T-helper 17 cell (primary cell): ENCODE results near the gene FIGNL2. TPM values are rescaled to one million over a fixed set of nuclear protein-coding genes. Genes with fewer than 3 reads are reported as not detected.

Experiments used
- ATAC-seq: fragments of 150-1000 bp; cut with Tn5 transposase; 2 replicates; pipeline ENCODE4 v1.10.0; 2021; ENCODE audit warnings: mild to moderate bottlenecking, moderate library complexity
- DNase-seq, 3 donors: peaks; one replicate each; pipeline versions ENCODE4 v3.0.0 to v3.0.0-alpha.2; 2020 to 2021
- H3K9me3 ChIP-seq: one replicate; pipeline ENCODE4 v1.7.0; 2013; ENCODE audit warnings: low read length, mild to moderate bottlenecking; ENCODE audit not compliant: control insufficient read depth, poor library complexity, severe bottlenecking
- H3K27ac Mint-ChIP-seq: one replicate; pipeline ENCODE4 v1.8.0; 2022; ENCODE audit warnings: mild to moderate bottlenecking, moderate library complexity, mixed read lengths
- H3K27me3 Mint-ChIP-seq: one replicate; pipeline ENCODE4 v1.8.0; 2022; ENCODE audit warnings: mixed read lengths
- H3K36me3 Mint-ChIP-seq: one replicate; pipeline ENCODE4 v1.8.0; 2022; ENCODE audit warnings: low read depth, mixed read lengths
- H3K4me1 Mint-ChIP-seq: one replicate; pipeline ENCODE4 v1.8.0; 2022; ENCODE audit warnings: mild to moderate bottlenecking, mixed read lengths
- H3K4me3 Mint-ChIP-seq: one replicate; pipeline ENCODE4 v1.8.0; 2022; ENCODE audit warnings: mild to moderate bottlenecking, moderate library complexity, mixed read lengths
- total RNA-seq, 4 donors: library from RNA in 2 of 4; stranded (reverse) in 2 of 4; gene quantifications; one replicate each; pipeline ENCODE4 v1.2.3 and lab custom pipeline; 2022 to 2026

The FIGNL2 gene
- total RNA-seq, 2 donors from 2014 or later = 0.42 to 0.76 TPM

DNA sequence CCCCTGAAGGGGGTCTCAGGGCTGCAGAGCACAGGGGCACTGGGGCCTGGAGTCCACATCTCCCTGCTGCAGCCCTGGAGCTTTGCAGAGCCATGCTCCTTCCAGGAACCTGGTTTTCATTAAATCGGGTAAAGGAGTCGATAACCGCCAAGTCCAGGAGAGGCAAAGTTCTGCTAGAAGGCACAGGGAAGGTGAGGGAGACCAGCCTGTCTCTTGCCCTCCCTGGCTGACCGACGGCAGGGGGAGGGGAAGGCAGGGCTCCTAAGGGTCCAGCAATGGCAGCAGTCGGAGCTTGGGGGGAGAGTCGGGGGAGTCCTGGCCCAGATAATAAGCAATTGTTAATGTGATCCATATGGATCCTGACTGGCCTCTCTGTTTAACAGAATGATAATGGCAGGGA is 3.0 kb downstream of the FIGNL2 start:
- no peak for DNase-seq
- no peak overlapping the region for H3K4me3 Mint-ChIP-seq
- no peaks in the 10 kb centered on the region for H3K9me3 ChIP-seq
- H3K4me1 Mint-ChIP-seq = peaks cover 5% of the 10 kb centered on the region
- H3K27ac Mint-ChIP-seq = no peak overlapping the region
- peaks cover 55% of the 10 kb centered on the region for H3K27me3 Mint-ChIP-seq
- ATAC-seq = no peak
- H3K36me3 Mint-ChIP-seq = peaks cover 5% of the 10 kb centered on the region

DNA sequence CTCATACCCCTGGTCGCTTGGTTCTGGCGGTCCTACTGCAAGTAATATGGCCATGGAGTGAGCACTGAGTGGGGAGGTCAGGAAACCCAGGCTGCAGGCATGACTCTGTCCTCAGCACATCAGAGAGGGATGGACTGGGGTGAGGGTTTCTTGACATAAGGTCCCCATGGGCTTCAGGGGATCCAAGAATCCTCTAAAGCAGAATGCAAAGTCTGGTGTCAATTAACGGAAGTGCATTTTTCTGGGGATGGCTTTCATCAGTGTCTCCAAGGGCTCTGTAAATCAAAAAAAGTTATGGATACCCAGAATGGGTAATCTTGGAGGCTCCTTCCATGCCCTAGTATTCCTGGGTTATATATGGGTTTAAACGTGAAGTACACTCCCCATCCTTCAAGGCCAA is 3.7 kb downstream of the FIGNL2 start:
- Mint-ChIP-seq H3K27me3 (peaks cover 55% of the 10 kb centered on the region), H3K4me1 (peaks cover 5% of the 10 kb centered on the region), H3K36me3 (peaks cover 5% of the 10 kb centered on the region), H3K27ac (no peak overlapping the region), H3K4me3 (no peak overlapping the region)
- ATAC-seq = no peak
- H3K9me3 ChIP-seq = no peaks in the 10 kb centered on the region
- no peak for DNase-seq

DNA sequence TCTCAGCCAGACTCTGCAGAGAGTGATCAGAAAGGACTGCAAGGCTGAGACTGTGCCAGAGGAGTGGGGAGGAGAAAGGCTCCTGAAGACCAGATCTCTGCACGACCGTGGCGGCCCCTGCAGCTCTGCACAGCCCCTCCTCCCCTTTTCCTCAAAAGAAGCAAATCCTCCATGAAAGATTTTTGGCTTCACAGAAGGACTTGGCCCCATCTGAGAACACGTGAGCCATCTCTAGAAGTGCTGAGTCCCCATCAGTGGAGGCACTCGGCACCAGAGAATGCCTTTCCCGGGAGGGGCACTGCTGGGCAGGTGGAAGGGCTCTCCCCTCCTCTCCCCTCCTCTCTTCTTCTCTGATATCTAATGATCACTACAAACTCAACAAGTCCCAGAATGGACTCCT is 6.8 kb downstream of the FIGNL2 start:
- Mint-ChIP-seq H3K27ac (no peak overlapping the region), H3K36me3 (peaks cover 11% of the 10 kb centered on the region), H3K27me3 (peaks cover 79% of the 10 kb centered on the region), H3K4me3 (no peak overlapping the region), H3K4me1 (peaks cover 3% of the 10 kb centered on the region)
- no peak for DNase-seq
- ATAC-seq = no peak
- H3K9me3 ChIP-seq = no peaks in the 10 kb centered on the region

DNA sequence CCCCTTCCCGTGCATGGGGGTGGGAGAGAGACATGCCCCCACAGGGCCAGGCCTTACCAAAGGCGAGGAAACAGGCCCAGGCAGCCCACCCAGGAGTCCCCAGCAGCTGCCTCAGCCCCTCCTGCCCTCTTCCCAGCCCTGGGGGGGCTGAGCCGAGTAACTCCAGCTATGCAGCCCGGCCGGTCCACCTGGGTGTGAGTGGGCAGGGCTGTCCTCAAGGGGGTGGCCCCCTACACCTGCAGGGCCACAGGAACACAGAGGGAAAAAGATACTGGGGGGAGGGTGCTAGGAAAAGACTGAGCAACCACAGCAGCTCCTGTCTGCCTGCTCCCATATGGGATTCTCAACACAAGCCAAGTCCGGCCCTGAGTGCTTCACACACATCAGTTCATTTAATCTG is 7.6 kb downstream of the FIGNL2 start:
- Mint-ChIP-seq H3K27me3 (peaks cover 77% of the 10 kb centered on the region), H3K4me3 (no peak overlapping the region), H3K27ac (no peak overlapping the region), H3K4me1 (peaks cover 1% of the 10 kb centered on the region), H3K36me3 (peaks cover 9% of the 10 kb centered on the region)
- ATAC-seq = no peak
- H3K9me3 ChIP-seq = no peaks in the 10 kb centered on the region
- no peak for DNase-seq

DNA sequence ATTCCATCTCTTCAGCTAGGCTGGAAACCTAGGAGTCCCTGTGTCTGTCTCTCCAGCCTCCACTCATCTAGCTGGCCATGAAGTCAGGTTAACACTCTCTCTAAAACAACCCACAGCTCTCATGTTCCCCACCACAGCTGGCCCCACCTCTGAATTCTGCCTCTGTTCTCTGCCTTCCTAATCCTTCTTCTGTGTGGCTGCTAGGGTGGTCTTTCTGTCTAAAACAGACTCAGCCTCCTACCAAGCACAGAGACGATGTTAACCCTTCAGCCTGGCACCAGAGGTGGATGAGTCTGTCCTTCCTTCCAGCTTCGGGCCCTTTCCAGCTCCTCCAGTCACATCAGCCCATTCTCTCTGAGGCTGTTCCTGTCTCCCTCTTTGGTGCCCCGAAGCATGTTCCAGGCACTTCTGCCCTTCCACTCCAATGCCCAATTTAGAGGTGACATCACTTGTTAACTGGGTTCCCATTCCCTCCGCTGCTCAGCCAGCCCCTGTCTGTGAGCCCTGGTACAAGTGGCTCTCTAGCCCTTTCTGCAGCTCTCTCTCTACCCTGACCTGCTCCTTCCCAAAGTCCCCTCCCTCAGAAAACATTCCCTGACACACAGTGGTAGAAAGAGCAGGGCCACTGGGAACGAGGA is 9.1 kb downstream of the FIGNL2 start:
- Mint-ChIP-seq H3K27ac (no peak overlapping the region), H3K4me1 (no peaks in the 10 kb centered on the region), H3K27me3 (peaks cover 65% of the 10 kb centered on the region), H3K4me3 (no peak overlapping the region), H3K36me3 (peaks cover 8% of the 10 kb centered on the region)
- no peaks in the 10 kb centered on the region for H3K9me3 ChIP-seq
- ATAC-seq (no peak), DNase-seq (no peak)

DNA sequence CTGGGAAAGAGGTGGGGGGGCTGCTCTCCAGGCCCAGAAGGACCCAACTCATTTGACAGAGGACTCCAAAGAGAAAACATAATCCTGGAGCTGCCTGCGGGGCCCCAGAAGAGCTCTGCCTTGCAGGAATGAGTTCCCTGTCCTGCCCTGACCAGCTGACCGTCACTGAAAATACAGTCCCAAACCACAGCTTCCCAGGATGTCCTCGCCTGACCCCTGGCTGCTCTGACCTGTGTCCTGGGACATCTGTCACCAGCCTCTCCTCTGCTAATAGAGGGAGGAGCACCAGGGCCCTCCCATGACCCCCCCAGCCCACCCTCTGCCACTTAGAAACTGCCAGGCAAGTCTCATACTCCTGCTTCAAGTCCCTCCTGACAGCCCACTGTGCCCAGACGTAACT is 9.8 kb downstream of the FIGNL2 start:
- peaks cover 9% of the 10 kb centered on the region for H3K36me3 Mint-ChIP-seq
- no peak overlapping the region for H3K27ac Mint-ChIP-seq
- H3K9me3 ChIP-seq = no peaks in the 10 kb centered on the region
- H3K27me3 Mint-ChIP-seq = peaks cover 65% of the 10 kb centered on the region
- DNase-seq (no peak), ATAC-seq (no peak)
- no peak overlapping the region for H3K4me3 Mint-ChIP-seq
- H3K4me1 Mint-ChIP-seq = no peaks in the 10 kb centered on the region

DNA sequence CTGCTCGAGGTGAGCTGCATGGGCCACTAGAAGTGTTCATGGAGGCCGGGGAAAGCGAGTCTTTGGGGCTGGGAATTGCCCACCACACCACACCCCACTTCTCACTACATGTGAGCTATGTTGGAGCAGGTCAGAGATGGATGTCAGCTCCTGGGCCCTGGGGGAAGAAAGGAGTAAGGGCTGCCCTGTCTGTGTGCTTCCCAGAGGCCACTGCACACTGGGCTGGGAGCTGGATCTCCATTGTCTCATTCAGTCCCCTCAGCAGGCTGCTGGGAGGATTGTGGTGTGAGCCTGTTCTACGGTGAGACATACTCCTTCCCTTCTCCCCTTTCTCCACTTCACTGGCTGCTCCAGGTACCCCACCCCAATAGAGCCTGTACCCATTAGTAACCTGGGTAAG is 10.5 kb downstream of the FIGNL2 start:
- peaks cover 12% of the 10 kb centered on the region for H3K36me3 Mint-ChIP-seq
- no peak for DNase-seq
- ATAC-seq = no peak

DNA sequence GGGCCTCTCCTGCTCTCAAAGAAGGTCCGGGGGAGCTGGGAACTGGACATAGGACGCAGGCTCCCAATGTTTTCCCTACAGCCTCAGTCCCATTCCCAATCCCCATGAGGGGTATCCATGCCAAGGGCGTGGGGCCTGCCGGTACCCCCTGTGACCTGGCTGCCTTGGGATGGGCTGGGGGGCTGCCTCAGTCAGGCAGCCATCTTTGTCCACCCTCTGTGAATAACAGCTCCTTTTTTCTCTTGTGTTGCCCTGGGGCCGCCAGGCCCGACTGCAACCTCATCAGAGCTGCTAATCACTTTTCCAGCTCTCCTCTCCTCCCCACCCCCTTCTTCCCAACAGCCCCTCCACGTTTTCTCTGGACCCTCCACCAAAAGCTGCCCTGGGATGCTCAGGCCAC is 11.2 kb downstream of the FIGNL2 start:
- Mint-ChIP-seq H3K4me1 (peaks cover 11% of the 10 kb centered on the region), H3K4me3 (no peak overlapping the region), H3K27ac (no peak overlapping the region), H3K27me3 (peaks cover 68% of the 10 kb centered on the region), H3K36me3 (peaks cover 17% of the 10 kb centered on the region)
- no peak for DNase-seq
- ATAC-seq = no peak
- no peaks in the 10 kb centered on the region for H3K9me3 ChIP-seq

More for the DNA sequence above, 10.5 kb downstream of the FIGNL2 start:
- no peak overlapping the region for H3K4me3 Mint-ChIP-seq
- peaks cover 67% of the 10 kb centered on the region for H3K27me3 Mint-ChIP-seq
- H3K4me1 Mint-ChIP-seq = peaks cover 3% of the 10 kb centered on the region
- H3K9me3 ChIP-seq = no peaks in the 10 kb centered on the region
- no peak overlapping the region for H3K27ac Mint-ChIP-seq

DNA sequence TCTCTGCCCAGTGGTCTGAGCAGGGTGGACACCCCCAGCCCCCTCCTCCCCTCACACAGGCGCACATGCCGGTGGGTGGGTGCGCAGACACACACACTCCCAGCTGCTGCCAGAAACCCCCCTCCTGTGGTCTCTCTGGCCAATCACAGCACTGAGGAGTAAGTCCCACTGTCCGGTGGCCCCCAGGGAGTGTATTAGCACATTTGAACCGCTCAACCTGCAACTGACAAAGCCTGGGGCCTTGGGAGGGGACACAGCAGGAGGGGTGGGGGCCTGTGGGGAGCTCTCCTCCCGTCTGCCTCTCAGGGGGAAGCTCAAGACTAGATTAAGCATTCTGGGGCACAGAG is 11.7 kb downstream of the FIGNL2 start:
- DNase-seq (no peak), ATAC-seq (no peak)
- H3K4me1 Mint-ChIP-seq = peaks cover 13% of the 10 kb centered on the region
- H3K4me3 Mint-ChIP-seq = no peak overlapping the region
- H3K36me3 Mint-ChIP-seq = peaks cover 15% of the 10 kb centered on the region
- no peaks in the 10 kb centered on the region for H3K9me3 ChIP-seq
- no peak overlapping the region for H3K27ac Mint-ChIP-seq
- peaks cover 67% of the 10 kb centered on the region for H3K27me3 Mint-ChIP-seq

DNA sequence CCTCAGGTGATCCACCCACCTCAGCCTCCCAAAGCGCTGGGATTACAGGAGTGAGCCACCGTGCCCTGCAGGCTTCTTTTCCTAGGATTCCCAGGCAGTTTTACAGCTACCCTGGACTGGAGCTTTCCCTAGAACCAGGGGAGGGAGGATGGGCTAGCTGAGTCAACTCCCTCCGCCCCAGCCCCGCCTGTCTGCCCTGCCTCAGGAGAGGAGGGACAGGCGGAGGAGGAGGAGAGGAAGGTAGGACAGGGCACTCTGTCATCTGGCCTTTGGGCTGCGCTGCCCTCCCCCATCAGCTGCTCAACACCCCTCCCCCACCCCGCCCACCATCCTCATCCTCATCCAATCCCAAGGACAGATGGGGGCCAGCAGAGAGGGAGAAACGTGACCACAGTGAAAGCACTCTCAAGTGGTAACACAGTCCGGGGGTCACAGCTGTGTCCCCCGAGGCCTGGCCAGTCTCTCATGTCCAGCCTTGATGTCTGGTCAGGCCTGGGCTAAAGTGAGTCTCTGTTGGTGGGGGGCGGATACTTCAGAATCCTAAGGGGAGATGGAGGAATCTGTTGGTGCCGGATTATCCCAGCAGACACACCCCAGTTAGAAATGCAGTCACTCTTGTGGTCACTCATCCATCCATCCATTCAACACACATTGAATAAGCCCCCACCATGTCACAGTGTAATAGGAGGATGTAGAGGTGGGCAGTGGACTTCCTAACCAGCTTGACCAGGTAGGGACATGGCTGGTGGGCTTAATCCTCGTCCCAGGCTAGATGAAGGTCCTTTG is 12.3 kb downstream of the FIGNL2 start:
- Mint-ChIP-seq H3K27ac (no peak overlapping the region), H3K27me3 (peaks cover 62% of the 10 kb centered on the region), H3K36me3 (peaks cover 15% of the 10 kb centered on the region), H3K4me3 (no peak overlapping the region), H3K4me1 (peaks cover 13% of the 10 kb centered on the region)
- no peaks in the 10 kb centered on the region for H3K9me3 ChIP-seq
- DNase-seq (no peak), ATAC-seq (no peak)

DNA sequence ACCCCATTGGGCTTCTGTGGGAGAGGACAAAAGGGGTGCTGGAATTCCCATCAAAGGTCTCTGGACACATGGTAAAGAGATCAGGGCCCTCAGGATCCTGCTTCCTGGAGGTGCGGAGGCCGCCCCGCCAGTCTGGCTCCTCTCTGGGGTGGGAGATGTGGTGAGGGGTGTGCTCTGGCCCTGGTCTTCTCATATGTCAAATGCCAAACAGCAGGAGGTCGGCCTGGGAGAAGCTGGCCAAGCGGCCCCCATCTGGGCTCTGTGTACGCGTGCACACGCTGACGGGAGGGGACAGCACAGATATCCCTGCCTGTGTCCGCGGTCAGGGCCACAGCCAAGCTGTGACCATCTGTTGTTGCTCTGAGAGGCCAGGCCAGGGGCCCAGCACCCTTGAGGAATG is 14.1 kb downstream of the FIGNL2 start:
- Mint-ChIP-seq H3K4me1 (peaks cover 16% of the 10 kb centered on the region), H3K27me3 (peaks cover 56% of the 10 kb centered on the region), H3K4me3 (no peak overlapping the region)

DNA sequence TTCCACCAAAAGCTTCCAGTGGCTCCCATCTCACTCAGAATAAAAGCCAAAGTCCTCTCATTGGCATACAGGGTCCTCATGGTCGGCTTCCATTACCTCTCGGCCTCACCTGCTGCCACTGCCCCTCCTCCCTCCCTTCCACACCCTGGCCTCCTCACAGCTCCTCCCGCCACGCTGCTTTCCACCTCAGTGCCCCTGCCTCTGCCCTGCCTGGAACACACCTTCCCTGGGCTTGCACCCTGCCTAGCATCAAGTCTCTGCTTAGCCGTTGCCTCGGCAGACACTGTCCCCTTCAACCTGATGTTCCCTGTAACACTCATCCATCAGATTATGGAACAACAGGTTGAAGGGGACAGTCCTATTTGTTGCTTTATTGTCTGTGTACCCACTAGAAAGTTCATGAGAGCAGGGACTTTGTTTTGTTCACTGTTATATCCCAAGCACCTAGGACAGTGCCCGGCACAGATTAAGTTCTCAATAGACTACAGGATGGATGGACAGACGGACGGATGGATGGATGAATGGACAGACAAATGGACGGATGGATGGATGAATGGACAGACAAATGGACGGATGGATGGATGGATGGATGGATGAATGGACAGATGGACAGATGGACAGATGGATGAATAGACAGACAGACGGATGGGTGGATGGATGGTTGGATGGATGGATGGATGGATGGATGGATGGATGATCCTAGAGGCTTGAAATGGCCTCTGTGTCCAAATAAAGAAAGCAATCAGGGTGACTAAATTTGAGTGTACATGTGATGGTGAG is 14.9 kb downstream of the FIGNL2 start:
- Mint-ChIP-seq H3K36me3 (peaks cover 9% of the 10 kb centered on the region), H3K4me1 (peaks cover 17% of the 10 kb centered on the region), H3K4me3 (peak overlapping the region; percentile 84), H3K27ac (peak overlapping the region; percentile 83), H3K27me3 (peaks cover 51% of the 10 kb centered on the region)
- H3K9me3 ChIP-seq = no peaks in the 10 kb centered on the region
- DNase-seq = no peak
- no peak for ATAC-seq

More for the DNA sequence above, 14.1 kb downstream of the FIGNL2 start:
- no peak for ATAC-seq
- H3K27ac Mint-ChIP-seq = no peak overlapping the region
- peaks cover 11% of the 10 kb centered on the region for H3K36me3 Mint-ChIP-seq
- H3K9me3 ChIP-seq = no peaks in the 10 kb centered on the region
- DNase-seq = no peak

DNA sequence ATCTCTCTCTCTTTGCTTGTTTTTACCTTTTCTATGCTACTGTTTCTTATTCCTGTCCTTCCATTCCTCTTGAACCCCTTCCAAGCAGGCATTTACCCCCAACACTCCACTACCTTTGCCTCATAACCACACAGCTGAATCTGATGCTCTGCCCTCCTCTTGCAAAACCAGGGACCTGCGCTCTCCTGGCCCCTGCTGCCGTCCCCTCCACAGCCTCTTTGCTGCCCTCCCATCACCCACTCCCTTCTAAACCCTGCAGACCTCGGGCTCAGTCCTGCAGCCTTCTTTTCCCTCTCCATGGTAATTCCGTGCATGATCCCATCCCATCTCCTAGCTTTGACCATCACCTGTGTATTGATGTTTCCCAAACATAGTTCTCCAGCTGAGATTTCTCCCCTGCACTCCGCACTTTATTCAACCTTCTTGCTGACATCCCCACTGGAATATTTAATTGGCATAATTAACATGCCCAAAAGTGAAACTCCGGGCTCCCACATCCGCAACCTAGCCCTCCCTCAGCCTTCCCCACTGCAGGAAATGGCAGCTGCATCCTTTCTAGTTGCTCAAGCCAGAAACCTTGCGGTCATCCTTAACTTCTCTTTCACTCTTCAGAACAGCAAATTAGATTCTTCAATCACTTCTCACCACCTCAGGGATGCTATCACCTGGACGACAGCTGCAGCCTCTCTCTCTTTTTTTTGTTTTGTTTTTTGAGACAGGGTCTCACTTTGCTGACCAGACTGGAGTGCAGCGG is 16.0 kb downstream of the FIGNL2 start:
- peak overlapping the region; percentile 84 for H3K4me3 Mint-ChIP-seq
- no peaks in the 10 kb centered on the region for H3K9me3 ChIP-seq
- DNase-seq = no peak
- peaks cover 23% of the 10 kb centered on the region for H3K4me1 Mint-ChIP-seq
- ATAC-seq = no peak
- peaks cover 53% of the 10 kb centered on the region for H3K27me3 Mint-ChIP-seq
- peaks cover 9% of the 10 kb centered on the region for H3K36me3 Mint-ChIP-seq
- peak overlapping the region; percentile 83 for H3K27ac Mint-ChIP-seq
